Caco-2 (cell line): ENCODE results near the gene RFX7. TPM values are rescaled to one million over a fixed set of nuclear protein-coding genes. Genes with fewer than 3 reads are reported as not detected.

Source experiments
- BruUV-seq: library from RNA; stranded (reverse); fragments of 400-500 nt; replicated peaks from 2 replicates; lab custom pipeline; 2021; lab: Mats Ljungman, UMichigan
- CTCF ChIA-PET: fragments of 300-600 bp; sonication (Branson Sonifier 250); formaldehyde crosslinking; loops from one replicate; lab custom pipeline; 2022; ENCODE audit warnings: antibody characterized with exemption; lab: Charles Lee
- POLR2A ChIA-PET: fragments of 300-600 bp; sonication (Branson Sonifier 250); formaldehyde crosslinking; loops from one replicate; lab custom pipeline; 2022; ENCODE audit warnings: antibody characterized with exemption; lab: Charles Lee
- DNase-seq, 2 experiments: peaks; one replicate each; pipeline versions ENCODE4 v3.0.0 to v3.0.0-alpha.2; 2020 to 2022
- H3K27me3 ChIP-seq: replicated peaks from 2 replicates; pipeline ENCODE4 v1.6.0; 2011; ENCODE audit warnings: low read length; ENCODE audit not compliant: control insufficient read depth, insufficient read depth
- H3K36me3 ChIP-seq: 2 replicates; pipeline ENCODE4 v1.5.1; 2011; ENCODE audit warnings: low read length; ENCODE audit not compliant: control insufficient read depth, insufficient read depth
- H3K4me1 ChIP-seq: fragments of 250-450 bp; sonication (Bioruptor Pico); 2 replicates; pipeline ENCODE4 v1.5.1; 2020; ENCODE audit warnings: mild to moderate bottlenecking
- H3K4me3 ChIP-seq: 2 replicates; pipeline ENCODE4 v1.5.1; 2011; ENCODE audit warnings: low read depth, mild to moderate bottlenecking, control low read depth, low read length
- H3K9me3 ChIP-seq: fragments of 250-450 bp; sonication (Bioruptor Pico); 2 replicates; pipeline ENCODE4 v1.5.1; 2020; ENCODE audit warnings: mild to moderate bottlenecking, moderate library complexity
- H3K27ac Mint-ChIP-seq: one replicate; pipeline ENCODE4 v1.8.0; 2022; ENCODE audit warnings: mixed read lengths; ENCODE audit not compliant: unreplicated experiment
- H3K27me3 Mint-ChIP-seq: one replicate; pipeline ENCODE4 v1.8.0; 2022; ENCODE audit warnings: mixed read lengths; ENCODE audit not compliant: insufficient read depth, unreplicated experiment
- H3K36me3 Mint-ChIP-seq: one replicate; pipeline ENCODE4 v1.8.0; 2022; ENCODE audit warnings: mild to moderate bottlenecking, mixed read lengths; ENCODE audit not compliant: insufficient read depth, unreplicated experiment
- H3K4me1 Mint-ChIP-seq: one replicate; pipeline ENCODE4 v1.8.0; 2022; ENCODE audit warnings: low read depth, mixed read lengths; ENCODE audit not compliant: unreplicated experiment
- H3K4me3 Mint-ChIP-seq: one replicate; pipeline ENCODE4 v1.8.0; 2022; ENCODE audit warnings: mild to moderate bottlenecking, moderate library complexity, mixed read lengths; ENCODE audit not compliant: unreplicated experiment
- H3K9me3 Mint-ChIP-seq: one replicate; pipeline ENCODE4 v1.8.0; 2022; ENCODE audit warnings: mixed read lengths; ENCODE audit not compliant: unreplicated experiment
- CTCF ChIP-seq, 2 experiments: fragments of 200-600 bp in 1 of 2; IDR thresholded peaks; 1 replicate in 1 of 2; 2 replicates in 1 of 2; pipeline versions ENCODE4 v1.5.1 to v1.8.0; 2011 to 2022; ENCODE audit warnings: antibody characterized with exemption in 1 of 2, control low read depth in 1 of 2, inconsistent platforms in 1 of 2, low read depth in 1 of 2, low read length in 1 of 2, mild to moderate bottlenecking in 1 of 2, moderate library complexity in 1 of 2; ENCODE audit not compliant: insufficient read depth in 1 of 2, severe bottlenecking in 1 of 2, unreplicated experiment in 1 of 2
- intact Hi-C: fragments of 100-400 bp; cut with micrococcal nuclease; formaldehyde crosslinking; loops from one replicate; pipeline ENCODE4 v1.10.0; 2022; ENCODE audit not compliant: unreplicated experiment
- total RNA-seq: library from RNA; stranded (reverse); gene quantifications from 2 replicates; pipeline ENCODE4 v1.2.3, GENCODE V29; 2022

Gene RFX7
- total RNA-seq, 1 experiment from 2014 or later, result 8.7 TPM

- H3K27ac Mint-ChIP-seq, result no peak overlapping the region
- no peaks in the 10 kb centered on the region for H3K9me3 Mint-ChIP-seq
- Histone ChIP-seq H3K4me1 (no peaks in the 10 kb centered on the region), H3K27me3 (no peaks in the 10 kb centered on the region), H3K9me3 (0 out of 2 replicates have a peak, but pooled peaks cover 4% of the 10 kb centered on the region), H3K36me3 (no peaks in the 10 kb centered on the region), H3K4me3 (no peak overlapping the region)
- intact Hi-C loops, result no loop called here
- peak; percentile 15 to 36 for TF ChIP-seq CTCF (IDR thresholded peaks at IDR 0.05; ENCODE audit: insufficient read depth in 1 of 2, low read depth in 1 of 2, low read length in 1 of 2, severe bottlenecking in 1 of 2, unreplicated experiment in 1 of 2)
- no peaks in the 10 kb centered on the region for H3K4me1 Mint-ChIP-seq
- ChIA-PET POLR2A (no interaction called here), CTCF (no interaction called here)
- no TSS peak for BruUV-seq
- H3K27me3 Mint-ChIP-seq, result peaks cover 16% of the 10 kb centered on the region
- peak in 1 of 2 experiments; percentile 5 for DNase-seq
- no peak overlapping the region for H3K4me3 Mint-ChIP-seq
- no peaks in the 10 kb centered on the region for H3K36me3 Mint-ChIP-seq
Measured at GRCh38 chr15:56286213-56286612, 42.5 kb upstream of the RFX7 start.

DNA sequence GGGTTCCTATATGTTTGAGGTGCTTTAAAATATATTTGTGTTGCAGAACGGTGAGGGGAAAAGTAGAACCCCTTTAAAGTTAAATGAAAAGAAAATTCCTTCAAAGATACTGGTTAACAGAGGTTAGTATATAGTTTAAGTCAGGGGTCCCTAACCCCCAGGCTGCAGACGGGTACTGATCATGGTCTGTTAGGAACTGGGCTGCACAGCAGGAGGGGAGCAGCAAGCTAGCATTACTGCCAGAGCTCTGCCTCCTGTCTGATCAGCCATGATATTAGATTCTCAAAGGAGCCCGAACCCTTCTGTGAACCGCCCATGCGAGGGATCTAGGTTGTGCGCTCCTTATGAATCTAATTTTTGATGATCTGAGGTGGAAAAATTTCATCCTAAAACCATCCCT lies 37.5 kb upstream of the RFX7 start:
- no peaks in the 10 kb centered on the region for H3K27me3 ChIP-seq
- DNase-seq, result no peak
- intact Hi-C loops, result no loop called here
- no peaks in the 10 kb centered on the region for H3K9me3 ChIP-seq
- Mint-ChIP-seq H3K27me3 (peaks cover 15% of the 10 kb centered on the region), H3K9me3 (no peaks in the 10 kb centered on the region), H3K27ac (no peak overlapping the region), H3K4me3 (no peak overlapping the region), H3K4me1 (no peaks in the 10 kb centered on the region), H3K36me3 (no peaks in the 10 kb centered on the region)
- CTCF ChIA-PET, result no interaction called here
- H3K4me3 ChIP-seq, result no peak overlapping the region
- H3K4me1 ChIP-seq, result no peaks in the 10 kb centered on the region
- TF ChIP-seq CTCF (IDR thresholded peaks at IDR 0.05; ENCODE audit: insufficient read depth in 1 of 2, low read depth in 1 of 2, low read length in 1 of 2, severe bottlenecking in 1 of 2, unreplicated experiment in 1 of 2), result no peak
- POLR2A ChIA-PET, result no interaction called here
- H3K36me3 ChIP-seq, result no peaks in the 10 kb centered on the region
- no TSS peak for BruUV-seq

- no peaks in the 10 kb centered on the region for H3K36me3 ChIP-seq
- TF ChIP-seq CTCF (IDR thresholded peaks at IDR 0.05; ENCODE audit: insufficient read depth in 1 of 2, low read depth in 1 of 2, low read length in 1 of 2, severe bottlenecking in 1 of 2, unreplicated experiment in 1 of 2), result no peak
- DNase-seq, result no peak
- Mint-ChIP-seq H3K27ac (no peak overlapping the region), H3K9me3 (peaks cover 14% of the 10 kb centered on the region), H3K4me3 (no peak overlapping the region), H3K27me3 (peaks cover 31% of the 10 kb centered on the region), H3K36me3 (no peaks in the 10 kb centered on the region), H3K4me1 (no peaks in the 10 kb centered on the region)
- intact Hi-C loops, result no loop called here
- no peaks in the 10 kb centered on the region; the same call in 1 of the 2 replicates for H3K9me3 ChIP-seq
- POLR2A ChIA-PET, result no interaction called here
- CTCF ChIA-PET, result no interaction called here
- H3K4me3 ChIP-seq, result no peak overlapping the region
- H3K4me1 ChIP-seq, result no peaks in the 10 kb centered on the region
- BruUV-seq, result no TSS peak
- no peaks in the 10 kb centered on the region for H3K27me3 ChIP-seq
Measured at GRCh38 chr15:56273724-56274123, 30.0 kb upstream of the RFX7 start.
